HCT116 (cell line): ENCODE measurements around the gene TDRD7. TPM values are rescaled to one million over a fixed set of nuclear protein-coding genes. Genes with fewer than 3 reads are reported as not detected.

Experiments
- ATAC-seq: fragments of 200-7000 bp; cut with Tn5 transposase; 2 replicates; pipeline ENCODE4 v1.9.1; 2020; ENCODE audit warnings: mild to moderate bottlenecking, moderate library complexity
- BruUV-seq: library from RNA; stranded (reverse); fragments of 400-500 nt; replicated peaks from 2 replicates; lab custom pipeline; 2021; lab: Mats Ljungman, UMichigan
- CTCF ChIA-PET: fragments of 300-600 bp; sonication (Branson Sonifier 250); formaldehyde crosslinking; loops from one replicate; lab custom pipeline; 2021; ENCODE audit warnings: antibody characterized with exemption; lab: Charles Lee
- POLR2A ChIA-PET: fragments of 300-600, 350-600 bp; sonication (Branson Sonifier 250); formaldehyde crosslinking; loops from one replicate; lab custom pipeline; 2021; ENCODE audit warnings: antibody characterized with exemption; lab: Charles Lee
- RAD21 ChIA-PET, 2 experiments: fragments of 300-600 bp; sonication (Branson Sonifier 250); formaldehyde crosslinking; loops; one replicate each; lab custom pipeline; 2023; ENCODE audit warnings: low total read pairs in 2 of 2; ENCODE audit not compliant: uncharacterized antibody in 2 of 2, unreplicated experiment in 2 of 2, low non-redundant PET in 1 of 2; lab: Charles Lee
- DNase-seq: peaks from one replicate; pipeline ENCODE4 v3.0.0-alpha.2; 2010; ENCODE audit warnings: low read depth, low spot score
- H2AFZ ChIP-seq: fragments of 200-600 bp; shearing (Covaris generic), sonication (generic); 2 replicates; pipeline ENCODE4 v1.6.1; 2017; ENCODE audit warnings: low read depth, mixed run types, mixed read lengths, antibody characterized with exemption, low read length; ENCODE audit not compliant: poor library complexity, severe bottlenecking
- H3K27ac ChIP-seq: 2 replicates; pipeline ENCODE4 v1.5.1; 2012; ENCODE audit warnings: low read depth, low read length
- H3K27me3 ChIP-seq: fragments of 200-600 bp; sonication (generic); 2 replicates; pipeline ENCODE4 v1.6.1; 2016; ENCODE audit warnings: mixed run types, low read length, mixed read lengths; ENCODE audit not compliant: insufficient read depth
- H3K36me3 ChIP-seq, 2 experiments: fragments of 200-500 bp in 1 of 2; fragments of 200-600 bp in 1 of 2; sonication (Bioruptor generic) in 1 of 2; sonication (generic) in 1 of 2; 2 replicates each; pipeline versions ENCODE4 v1.5.1 to v1.6.1; 2014 to 2016; ENCODE audit warnings: low read length in 2 of 2, inconsistent platforms in 1 of 2, mixed read lengths in 1 of 2, mixed run types in 1 of 2; ENCODE audit not compliant: insufficient read depth in 2 of 2, control insufficient read depth in 1 of 2
- H3K4me1 ChIP-seq, 2 experiments: fragments of 200-600 bp in 1 of 2; sonication (generic) in 1 of 2; 2 replicates each; pipeline versions ENCODE4 v1.5.1 to v1.6.1; 2012 to 2017; ENCODE audit warnings: low read length in 2 of 2, inconsistent platforms in 1 of 2, mild to moderate bottlenecking in 1 of 2, mixed read lengths in 1 of 2, mixed run types in 1 of 2, moderate library complexity in 1 of 2; ENCODE audit not compliant: insufficient read depth in 2 of 2, control insufficient read depth in 1 of 2
- H3K4me2 ChIP-seq: fragments of 200-600 bp; sonication (generic); 2 replicates; pipeline ENCODE4 v1.6.1; 2017; ENCODE audit warnings: mixed run types, low read length, mixed read lengths
- H3K4me3 ChIP-seq, 2 experiments: fragments of 200-600 bp in 1 of 2; sonication (generic) in 1 of 2; replicated peaks in 1 of 2; 2 replicates each; pipeline ENCODE4 v1.5.1; 2011 to 2016; ENCODE audit warnings: low read length in 2 of 2, control low read depth in 1 of 2, low read depth in 1 of 2, mild to moderate bottlenecking in 1 of 2, mixed read lengths in 1 of 2, mixed run types in 1 of 2
- H3K79me2 ChIP-seq: fragments of 200-600 bp; sonication (generic); 2 replicates; pipeline ENCODE4 v1.6.1; 2017; ENCODE audit warnings: mild to moderate bottlenecking, mixed run types, low read length, moderate library complexity, mixed read lengths; ENCODE audit not compliant: insufficient read depth
- H3K9ac ChIP-seq: fragments of 200-600 bp; sonication (generic); 2 replicates; pipeline ENCODE4 v1.6.1; 2016; ENCODE audit warnings: low read length, mixed read lengths
- H3K9me2 ChIP-seq: fragments of 200-600 bp; sonication (generic), shearing (Covaris generic); 2 replicates; pipeline ENCODE4 v1.6.1; 2017; ENCODE audit warnings: mixed run types, mild to moderate bottlenecking, moderate library complexity; ENCODE audit not compliant: insufficient read depth
- H3K9me3 ChIP-seq, 2 experiments: fragments of 200-500 bp in 1 of 2; fragments of 200-600 bp in 1 of 2; sonication (Bioruptor generic) in 1 of 2; sonication (generic) in 1 of 2; 2 replicates each; pipeline ENCODE4 v1.6.1; 2014 to 2017; ENCODE audit warnings: low read length in 2 of 2, mixed read lengths in 2 of 2, inconsistent platforms in 1 of 2, low read depth in 1 of 2, mild to moderate bottlenecking in 1 of 2, mixed run types in 1 of 2, moderate library complexity in 1 of 2; ENCODE audit not compliant: control insufficient read depth in 1 of 2, insufficient read depth in 1 of 2
- H4K20me1 ChIP-seq: fragments of 200-600 bp; sonication (generic), shearing (Covaris generic); 2 replicates; pipeline ENCODE4 v1.6.1; 2017; ENCODE audit warnings: mixed run types, mild to moderate bottlenecking, moderate library complexity; ENCODE audit not compliant: insufficient read depth
- ATF3 ChIP-seq: IDR thresholded peaks from 2 replicates; pipeline ENCODE4 v1.6.1; 2012
- CBX3 ChIP-seq: IDR thresholded peaks from 2 replicates; pipeline ENCODE4 v1.6.1; 2012; ENCODE audit warnings: low read depth
- CEBPB ChIP-seq: IDR thresholded peaks from 2 replicates; pipeline ENCODE4 v1.6.1; 2012; ENCODE audit warnings: low read depth
- EGR1 ChIP-seq: IDR thresholded peaks from 2 replicates; pipeline ENCODE4 v1.6.1; 2012; ENCODE audit warnings: low read depth
- EZH2 ChIP-seq: fragments of 200-600 bp; sonication (generic); IDR thresholded peaks from 2 replicates; pipeline ENCODE4 v1.6.1; 2017; ENCODE audit warnings: antibody characterized with exemption, mixed run types
- FOSL1 ChIP-seq: IDR thresholded peaks from 2 replicates; pipeline ENCODE4 v1.6.1; 2012; ENCODE audit warnings: low read depth
- JUND ChIP-seq: IDR thresholded peaks from 2 replicates; pipeline ENCODE4 v1.6.1; 2012
- MAX ChIP-seq: IDR thresholded peaks from 2 replicates; pipeline ENCODE4 v1.6.1; 2012
- POLR2A ChIP-seq: IDR thresholded peaks from 2 replicates; pipeline ENCODE4 v1.7.0; 2011; ENCODE audit warnings: borderline replicate concordance; ENCODE audit not compliant: insufficient read depth, insufficient read length; ENCODE audit errors: extremely low read depth
- SIN3A ChIP-seq: IDR thresholded peaks from 2 replicates; pipeline ENCODE4 v1.6.1; 2012; ENCODE audit warnings: low read depth
- ZFX ChIP-seq: fragments of 450-650 bp; IDR thresholded peaks from 2 replicates; pipeline ENCODE4 v1.6.1; 2017
- intact Hi-C: fragments of 100-400 bp; cut with micrococcal nuclease; formaldehyde crosslinking; loops from 2 replicates; pipeline ENCODE4 v1.10.0; 2022
- total RNA-seq: library from RNA; stranded (reverse); gene quantifications from one replicate; pipeline ENCODE4 v1.2.1, GENCODE V29; 2021; ENCODE audit not compliant: unreplicated experiment
- TF ChIP-seq, protein P1 (sequence below): IDR thresholded peaks from 2 replicates; pipeline ENCODE4 v1.6.1; 2012; ENCODE audit warnings: low read depth

TDRD7 gene
- total RNA-seq, 1 experiment from 2014 or later = 8.0 TPM

- Histone ChIP-seq H3K9ac (no peak overlapping the region), H2AFZ (no peak overlapping the region), H3K4me1 (peaks cover 0 to 7% of the 10 kb centered on the region in 2 experiments; a peak in 2 of 4 replicates), H3K27ac (no peak overlapping the region), H3K4me3 (no peak overlapping the region), H3K4me2 (no peak overlapping the region), H3K9me2 (no peaks in the 10 kb centered on the region), H3K79me2 (no peaks in the 10 kb centered on the region), H3K9me3 (no peaks in the 10 kb centered on the region), H3K27me3 (no peaks in the 10 kb centered on the region), H4K20me1 (no peaks in the 10 kb centered on the region), H3K36me3 (no peaks in the 10 kb centered on the region)
- ATAC-seq (no peak), DNase-seq (no peak)
- no TSS peak for BruUV-seq
- RAD21 ChIA-PET = no interaction called here
- intact Hi-C loops = loop anchor here (1.0 kb wide), 2 partner anchors 210 to 227 kb away; no protein-coding TSS in a partner anchor
- CTCF ChIA-PET = interaction anchor here (1.0 to 2.2 kb wide), 2 partner anchors 10 to 246 kb away, joined by 3 to 4 read pairs; partner anchors contain the start of genes NCBP1 and TSTD2
- TF ChIP-seq ZFX (no peak), POLR2A (no peak)
- TF ChIP-seq, protein P1, sequence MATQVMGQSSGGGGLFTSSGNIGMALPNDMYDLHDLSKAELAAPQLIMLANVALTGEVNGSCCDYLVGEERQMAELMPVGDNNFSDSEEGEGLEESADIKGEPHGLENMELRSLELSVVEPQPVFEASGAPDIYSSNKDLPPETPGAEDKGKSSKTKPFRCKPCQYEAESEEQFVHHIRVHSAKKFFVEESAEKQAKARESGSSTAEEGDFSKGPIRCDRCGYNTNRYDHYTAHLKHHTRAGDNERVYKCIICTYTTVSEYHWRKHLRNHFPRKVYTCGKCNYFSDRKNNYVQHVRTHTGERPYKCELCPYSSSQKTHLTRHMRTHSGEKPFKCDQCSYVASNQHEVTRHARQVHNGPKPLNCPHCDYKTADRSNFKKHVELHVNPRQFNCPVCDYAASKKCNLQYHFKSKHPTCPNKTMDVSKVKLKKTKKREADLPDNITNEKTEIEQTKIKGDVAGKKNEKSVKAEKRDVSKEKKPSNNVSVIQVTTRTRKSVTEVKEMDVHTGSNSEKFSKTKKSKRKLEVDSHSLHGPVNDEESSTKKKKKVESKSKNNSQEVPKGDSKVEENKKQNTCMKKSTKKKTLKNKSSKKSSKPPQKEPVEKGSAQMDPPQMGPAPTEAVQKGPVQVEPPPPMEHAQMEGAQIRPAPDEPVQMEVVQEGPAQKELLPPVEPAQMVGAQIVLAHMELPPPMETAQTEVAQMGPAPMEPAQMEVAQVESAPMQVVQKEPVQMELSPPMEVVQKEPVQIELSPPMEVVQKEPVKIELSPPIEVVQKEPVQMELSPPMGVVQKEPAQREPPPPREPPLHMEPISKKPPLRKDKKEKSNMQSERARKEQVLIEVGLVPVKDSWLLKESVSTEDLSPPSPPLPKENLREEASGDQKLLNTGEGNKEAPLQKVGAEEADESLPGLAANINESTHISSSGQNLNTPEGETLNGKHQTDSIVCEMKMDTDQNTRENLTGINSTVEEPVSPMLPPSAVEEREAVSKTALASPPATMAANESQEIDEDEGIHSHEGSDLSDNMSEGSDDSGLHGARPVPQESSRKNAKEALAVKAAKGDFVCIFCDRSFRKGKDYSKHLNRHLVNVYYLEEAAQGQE = no peak
- TF ChIP-seq, all 23 proteins: peak for 0
- POLR2A ChIA-PET = no interaction called here
Observed at GRCh38 chr9:97387936-97388684, 23.8 kb upstream of the TDRD7 start.

DNA sequence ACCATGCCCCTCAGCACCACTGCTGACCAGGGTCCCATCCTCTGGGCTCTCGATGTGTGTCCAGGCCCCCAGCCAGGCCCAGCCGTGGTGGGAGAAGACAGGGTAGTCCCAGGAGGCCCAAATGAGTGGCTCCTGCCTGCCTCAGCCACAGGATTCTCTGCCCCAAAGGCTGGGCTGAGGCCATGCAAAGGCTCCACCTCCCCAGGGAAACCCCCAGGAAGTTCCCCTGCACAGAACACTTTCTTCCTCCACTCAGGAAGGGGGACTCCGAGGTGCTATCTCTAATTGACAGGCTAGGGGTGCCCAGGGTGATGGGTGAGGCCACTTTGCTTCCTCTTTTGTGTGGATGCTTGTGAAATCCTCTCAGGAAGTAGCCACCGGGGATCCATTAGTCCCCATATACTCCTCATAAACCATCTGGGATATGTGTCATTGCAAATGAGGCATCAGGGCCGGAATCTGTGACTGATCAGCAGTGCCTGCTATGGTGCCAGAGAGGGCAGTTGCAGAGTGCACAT, 23.1 kb upstream of the TDRD7 start:
- CTCF ChIA-PET = no interaction called here
- POLR2A ChIA-PET = no interaction called here
- TF ChIP-seq EZH2 (no peak), SIN3A (no peak), JUND (no peak), FOSL1 (no peak), CBX3 (no peak), POLR2A (no peak), ATF3 (no peak), EGR1 (no peak), MAX (no peak), CEBPB (no peak)
- TF ChIP-seq, protein P1 = no peak

More for the DNA sequence above, 23.1 kb upstream of the TDRD7 start:
- H3K4me2 ChIP-seq = no peak overlapping the region
- intact Hi-C loops = no loop called here
- no peak overlapping the region for H3K4me3 ChIP-seq
- no peak overlapping the region for H2AFZ ChIP-seq
- no peaks in the 10 kb centered on the region for H3K27me3 ChIP-seq
- DNase-seq (no peak), ATAC-seq (no peak)
- no TSS peak for BruUV-seq
- H3K9me3 ChIP-seq = no peaks in the 10 kb centered on the region
- no peaks in the 10 kb centered on the region for H3K36me3 ChIP-seq
- no peak overlapping the region for H3K9ac ChIP-seq
- H3K9me2 ChIP-seq = no peaks in the 10 kb centered on the region
- H3K4me1 ChIP-seq = peaks cover 0 to 4% of the 10 kb centered on the region in 2 experiments; a peak in 1 of 4 replicates
- RAD21 ChIA-PET = no interaction called here
- H3K27ac ChIP-seq = no peak overlapping the region
- no peaks in the 10 kb centered on the region for H4K20me1 ChIP-seq
- no peaks in the 10 kb centered on the region for H3K79me2 ChIP-seq
